ENCODE measurements around the gene WIF1.

WIF1 gene

GRCh38 chr12:65025136-65025535 lies 96.0 kb downstream of the WIF1 start:
- H3K36me3 ChIP-seq (ENCODE audit: insufficient read depth, low read length) = no peaks in the 10 kb centered on the region
- H3K9me3 ChIP-seq (ENCODE audit: control insufficient read depth, insufficient read depth, low read length) = peaks cover 3% of the 10 kb centered on the region; the same call in 1 of the 2 replicates
- H3K9ac ChIP-seq (ENCODE audit: low read depth, low read length) = no peak overlapping the region
- peaks cover 22% of the 10 kb centered on the region; the same call in 1 of the 2 replicates for H3K4me1 ChIP-seq (ENCODE audit: insufficient read depth, low read length)

GRCh38 chr12:65023485-65023884 lies 97.6 kb downstream of the WIF1 start:
- peaks cover 22% of the 10 kb centered on the region; the same call in 1 of the 2 replicates for H3K4me1 ChIP-seq (ENCODE audit: insufficient read depth, low read length)
- H3K9me3 ChIP-seq (ENCODE audit: control insufficient read depth, insufficient read depth, low read length) = peaks cover 3% of the 10 kb centered on the region; the same call in 1 of the 2 replicates
- H3K36me3 ChIP-seq (ENCODE audit: insufficient read depth, low read length) = no peaks in the 10 kb centered on the region
- H3K9ac ChIP-seq (ENCODE audit: low read depth, low read length) = no peak overlapping the region

- H3K9ac ChIP-seq (ENCODE audit: low read depth, low read length) = no peak overlapping the region
- H3K4me1 ChIP-seq (ENCODE audit: insufficient read depth, low read length) = peaks cover 22% of the 10 kb centered on the region; the same call in 1 of the 2 replicates
- no peaks in the 10 kb centered on the region for H3K36me3 ChIP-seq (ENCODE audit: insufficient read depth, low read length)
- H3K9me3 ChIP-seq (ENCODE audit: control insufficient read depth, insufficient read depth, low read length) = peaks cover 3% of the 10 kb centered on the region; the same call in 1 of the 2 replicates
Measured at GRCh38 chr12:65022960-65023359, 98.1 kb downstream of the WIF1 start.

- H3K4me1 ChIP-seq (ENCODE audit: insufficient read depth, low read length) = peaks cover 22% of the 10 kb centered on the region; the same call in 1 of the 2 replicates
- H3K36me3 ChIP-seq (ENCODE audit: insufficient read depth, low read length) = no peaks in the 10 kb centered on the region
- no peak overlapping the region for H3K9ac ChIP-seq (ENCODE audit: low read depth, low read length)
- H3K9me3 ChIP-seq (ENCODE audit: control insufficient read depth, insufficient read depth, low read length) = peaks cover 3% of the 10 kb centered on the region; the same call in 1 of the 2 replicates
Measured at GRCh38 chr12:65022421-65022820, 98.7 kb downstream of the WIF1 start.

GRCh38 chr12:65019696-65020234 lies 101.3 kb downstream of the WIF1 start:
- Histone ChIP-seq H3K9ac (ENCODE audit: low read depth, low read length) (no peak overlapping the region), H3K36me3 (ENCODE audit: insufficient read depth, low read length) (no peaks in the 10 kb centered on the region), H3K4me1 (ENCODE audit: insufficient read depth, low read length) (peaks cover 19% of the 10 kb centered on the region; the same call in 1 of the 2 replicates), H3K9me3 (ENCODE audit: control insufficient read depth, insufficient read depth, low read length) (no peaks in the 10 kb centered on the region)

- no peaks in the 10 kb centered on the region for H3K4me1 ChIP-seq (ENCODE audit: insufficient read depth, low read length)
- H3K9me3 ChIP-seq (ENCODE audit: control insufficient read depth, insufficient read depth, low read length) = no peaks in the 10 kb centered on the region
- no peaks in the 10 kb centered on the region for H3K36me3 ChIP-seq (ENCODE audit: insufficient read depth, low read length)
- no peak overlapping the region for H3K9ac ChIP-seq (ENCODE audit: low read depth, low read length)
Measured at GRCh38 chr12:65016881-65017650, 104.0 kb downstream of the WIF1 start.

- H3K9ac ChIP-seq (ENCODE audit: low read depth, low read length) = no peak overlapping the region
- no peaks in the 10 kb centered on the region; the same call in 1 of the 2 replicates for H3K4me1 ChIP-seq (ENCODE audit: insufficient read depth, low read length)
Measured at GRCh38 chr12:65015850-65016249, 105.3 kb downstream of the WIF1 start.

GRCh38 chr12:65014504-65015271 lies 106.4 kb downstream of the WIF1 start:
- no peak overlapping the region for H3K9ac ChIP-seq (ENCODE audit: low read depth, low read length)
- no peaks in the 10 kb centered on the region; the same call in 1 of the 2 replicates for H3K4me1 ChIP-seq (ENCODE audit: insufficient read depth, low read length)
- H3K9me3 ChIP-seq (ENCODE audit: control insufficient read depth, insufficient read depth, low read length) = no peaks in the 10 kb centered on the region
- no peaks in the 10 kb centered on the region for H3K36me3 ChIP-seq (ENCODE audit: insufficient read depth, low read length)

More at GRCh38 chr12:65015850-65016249, 105.3 kb downstream of the WIF1 start:
- Histone ChIP-seq H3K36me3 (ENCODE audit: insufficient read depth, low read length) (no peaks in the 10 kb centered on the region), H3K9me3 (ENCODE audit: control insufficient read depth, insufficient read depth, low read length) (no peaks in the 10 kb centered on the region)

- H3K36me3 ChIP-seq (ENCODE audit: insufficient read depth, low read length) = no peaks in the 10 kb centered on the region
Measured at GRCh38 chr12:65010437-65010836, 110.7 kb downstream of the WIF1 start.

GRCh38 chr12:65005716-65006115 lies 115.4 kb downstream of the WIF1 start:
- no peaks in the 10 kb centered on the region for H3K9me3 ChIP-seq (ENCODE audit: control insufficient read depth, insufficient read depth, low read length)
- H3K4me1 ChIP-seq (ENCODE audit: insufficient read depth, low read length) = no peaks in the 10 kb centered on the region; the same call in 1 of the 2 replicates
- H3K9ac ChIP-seq (ENCODE audit: low read depth, low read length) = no peak overlapping the region
- no peaks in the 10 kb centered on the region for H3K36me3 ChIP-seq (ENCODE audit: insufficient read depth, low read length)

More at GRCh38 chr12:65010437-65010836, 110.7 kb downstream of the WIF1 start:
- no peak overlapping the region for H3K9ac ChIP-seq (ENCODE audit: low read depth, low read length)
- H3K9me3 ChIP-seq (ENCODE audit: control insufficient read depth, insufficient read depth, low read length) = no peaks in the 10 kb centered on the region
- H3K4me1 ChIP-seq (ENCODE audit: insufficient read depth, low read length) = no peaks in the 10 kb centered on the region; the same call in 1 of the 2 replicates

- H3K9me3 ChIP-seq (ENCODE audit: control insufficient read depth, insufficient read depth, low read length) = no peaks in the 10 kb centered on the region
- H3K9ac ChIP-seq (ENCODE audit: low read depth, low read length) = no peak overlapping the region
- no peaks in the 10 kb centered on the region for H3K36me3 ChIP-seq (ENCODE audit: insufficient read depth, low read length)
- peaks cover 10% of the 10 kb centered on the region for H3K4me1 ChIP-seq (ENCODE audit: insufficient read depth, low read length)
Measured at GRCh38 chr12:65004270-65004669, 116.8 kb downstream of the WIF1 start.

Data from ES-I3 (cell line).